Endothelial cell of umbilical vein (primary cell): ENCODE measurements around the gene CRACR2A.

Experiments used
- EZH2 ChIP-seq: IDR thresholded peaks from 2 replicates; pipeline ENCODE4 v1.6.1; 2012; ENCODE audit warnings: borderline replicate concordance, low read depth, mild to moderate bottlenecking, moderate library complexity, low read length, inconsistent platforms; ENCODE audit not compliant: severe bottlenecking
- FOS ChIP-seq: IDR thresholded peaks from 2 replicates; pipeline ENCODE4 v1.6.1; 2011; ENCODE audit warnings: mild to moderate bottlenecking, low read length, moderate library complexity, borderline replicate concordance; ENCODE audit not compliant: insufficient read depth
- GATA2 ChIP-seq: IDR thresholded peaks from 2 replicates; pipeline ENCODE4 v1.7.0; 2011; ENCODE audit warnings: low read depth, mild to moderate bottlenecking, moderate library complexity, mixed read lengths, low read length; ENCODE audit not compliant: insufficient read length, insufficient read depth
- MYC ChIP-seq: IDR thresholded peaks from one replicate; pipeline ENCODE4 v1.6.1; 2011; ENCODE audit warnings: mild to moderate bottlenecking, low read depth, low read length
- POLR2A ChIP-seq: IDR thresholded peaks from 2 replicates; pipeline ENCODE4 v1.6.1; 2012; ENCODE audit warnings: low read depth, mild to moderate bottlenecking, control low read depth, low read length
- POLR2AphosphoS5 ChIP-seq: IDR thresholded peaks from 2 replicates; pipeline ENCODE4 v1.6.1; 2012; ENCODE audit warnings: low read depth, mild to moderate bottlenecking, control low read depth, low read length, moderate library complexity; ENCODE audit not compliant: insufficient read depth
- TF ChIP-seq, protein P1 (sequence below): IDR thresholded peaks from 2 replicates; pipeline ENCODE4 v1.6.1; 2011; ENCODE audit not compliant: insufficient read depth, insufficient read length
- TF ChIP-seq, protein P2 (sequence below), 2 donors: IDR thresholded peaks; 1 replicate in 1 of 2; 2 replicates in 1 of 2; pipeline ENCODE4 v1.5.1; 2011; ENCODE audit warnings: low read length in 2 of 2, mild to moderate bottlenecking in 2 of 2, moderate library complexity in 2 of 2, control low read depth in 1 of 2, inconsistent platforms in 1 of 2, low read depth in 1 of 2; ENCODE audit not compliant: insufficient read depth in 1 of 2; ENCODE audit errors: extremely low read depth in 1 of 2

DNA sequence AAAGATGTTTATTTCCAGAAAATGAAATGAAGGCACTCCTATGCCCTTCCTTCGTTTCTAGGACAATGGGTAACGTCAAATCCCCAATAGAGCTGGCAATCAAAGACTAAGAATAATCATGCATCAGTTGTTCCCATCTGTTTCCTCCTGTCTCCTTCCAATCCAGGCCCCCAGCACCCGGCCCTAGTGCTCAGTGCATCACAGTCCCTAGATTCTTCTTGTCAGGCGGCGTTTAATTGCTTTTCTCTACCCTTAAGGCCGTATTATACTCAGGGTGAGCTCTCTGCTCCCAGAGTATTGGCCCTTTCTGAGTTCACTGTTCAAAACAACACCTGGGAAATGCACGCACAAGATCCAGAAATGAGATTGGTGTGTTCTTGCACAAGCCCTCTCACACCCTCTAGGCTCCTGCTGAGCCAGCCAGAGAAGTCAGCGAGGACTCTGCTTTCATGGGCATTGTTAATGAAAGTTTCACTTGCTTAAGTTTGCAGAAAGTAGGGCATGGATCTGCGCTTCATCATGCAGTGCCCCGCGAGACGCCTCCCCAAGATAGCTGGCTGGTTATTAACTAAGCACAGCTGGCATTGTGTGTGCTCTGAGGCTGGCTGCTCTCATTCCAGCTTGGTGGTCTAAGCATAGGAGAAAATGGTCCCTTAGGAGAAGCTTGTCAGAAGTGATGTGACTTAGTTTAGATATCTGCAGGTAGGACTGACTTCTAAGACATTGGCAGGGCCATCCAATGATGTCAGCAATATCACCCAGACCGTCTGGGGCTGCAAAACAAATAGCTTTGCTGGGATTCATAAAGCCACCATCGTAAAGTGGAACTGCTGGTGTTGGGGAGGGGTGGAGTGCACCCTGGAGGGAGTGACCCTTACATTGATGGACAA lies 28.7 kb downstream of the CRACR2A start:
- TF ChIP-seq, protein P1, sequence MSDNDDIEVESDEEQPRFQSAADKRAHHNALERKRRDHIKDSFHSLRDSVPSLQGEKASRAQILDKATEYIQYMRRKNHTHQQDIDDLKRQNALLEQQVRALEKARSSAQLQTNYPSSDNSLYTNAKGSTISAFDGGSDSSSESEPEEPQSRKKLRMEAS, result no peak
- no peak for TF ChIP-seq EZH2
- TF ChIP-seq POLR2A, result no peak
- TF ChIP-seq FOS, result no peak
- TF ChIP-seq POLR2AphosphoS5, result no peak
- TF ChIP-seq, protein P2, sequence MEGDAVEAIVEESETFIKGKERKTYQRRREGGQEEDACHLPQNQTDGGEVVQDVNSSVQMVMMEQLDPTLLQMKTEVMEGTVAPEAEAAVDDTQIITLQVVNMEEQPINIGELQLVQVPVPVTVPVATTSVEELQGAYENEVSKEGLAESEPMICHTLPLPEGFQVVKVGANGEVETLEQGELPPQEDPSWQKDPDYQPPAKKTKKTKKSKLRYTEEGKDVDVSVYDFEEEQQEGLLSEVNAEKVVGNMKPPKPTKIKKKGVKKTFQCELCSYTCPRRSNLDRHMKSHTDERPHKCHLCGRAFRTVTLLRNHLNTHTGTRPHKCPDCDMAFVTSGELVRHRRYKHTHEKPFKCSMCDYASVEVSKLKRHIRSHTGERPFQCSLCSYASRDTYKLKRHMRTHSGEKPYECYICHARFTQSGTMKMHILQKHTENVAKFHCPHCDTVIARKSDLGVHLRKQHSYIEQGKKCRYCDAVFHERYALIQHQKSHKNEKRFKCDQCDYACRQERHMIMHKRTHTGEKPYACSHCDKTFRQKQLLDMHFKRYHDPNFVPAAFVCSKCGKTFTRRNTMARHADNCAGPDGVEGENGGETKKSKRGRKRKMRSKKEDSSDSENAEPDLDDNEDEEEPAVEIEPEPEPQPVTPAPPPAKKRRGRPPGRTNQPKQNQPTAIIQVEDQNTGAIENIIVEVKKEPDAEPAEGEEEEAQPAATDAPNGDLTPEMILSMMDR (IDR thresholded peaks at IDR 0.05; ENCODE audit: extremely low read depth in 1 of 2, insufficient read depth in 1 of 2, low read depth in 1 of 2, low read length in 2 of 2), result no peak
- TF ChIP-seq GATA2, result no peak
- no peak for TF ChIP-seq MYC
